ENCODE measurements around the gene MTNR1B.

The MTNR1B gene

GRCh38 chr11:93028960-93029522 lies 59.6 kb downstream of the MTNR1B start:
- Mint-ChIP-seq H3K27ac (no peak overlapping the region), H3K27me3 (no peaks in the 10 kb centered on the region)

GRCh38 chr11:93031386-93031785 lies 61.9 kb downstream of the MTNR1B start:
- H3K4me3 Mint-ChIP-seq: no peak overlapping the region
- H3K36me3 Mint-ChIP-seq (ENCODE audit: insufficient read depth): no peaks in the 10 kb centered on the region
- no peak for DNase-seq
- no peaks in the 10 kb centered on the region for H3K4me1 Mint-ChIP-seq (ENCODE audit: low read depth in 2 of 2)
- H3K27me3 Mint-ChIP-seq: no peaks in the 10 kb centered on the region
- no peaks in the 10 kb centered on the region for H3K9me3 Mint-ChIP-seq
- H3K27ac Mint-ChIP-seq: no peak overlapping the region
- ATAC-seq (replicated peaks): no peak

More at GRCh38 chr11:93028960-93029522, 59.6 kb downstream of the MTNR1B start:
- H3K36me3 Mint-ChIP-seq (ENCODE audit: insufficient read depth): no peaks in the 10 kb centered on the region
- no peak overlapping the region for H3K4me3 Mint-ChIP-seq
- no peak for ATAC-seq (replicated peaks)
- no peaks in the 10 kb centered on the region for H3K4me1 Mint-ChIP-seq (ENCODE audit: low read depth in 2 of 2)
- DNase-seq: no peak
- no peaks in the 10 kb centered on the region for H3K9me3 Mint-ChIP-seq

Data from effector memory CD8-positive, alpha-beta T cell (primary cell).